Esophagus muscularis mucosa (tissue), 4 donors: ENCODE measurements around the gene MX1. TPM values are rescaled to one million over a fixed set of nuclear protein-coding genes. Genes with fewer than 3 reads are reported as not detected.

Experiments used
- DNase-seq: peaks from one replicate; pipeline ENCODE4 v3.0.0-alpha.2; 2017; ENCODE audit errors: extremely low spot score
- H3K27ac ChIP-seq, 4 donors: fragments of 200-600 bp; sonication (generic); replicated peaks in 1 of 4; 1 replicate in 3 of 4; 2 replicates in 1 of 4; pipeline ENCODE4 v1.5.1; 2016 to 2019; ENCODE audit warnings: mild to moderate bottlenecking in 1 of 4
- H3K27me3 ChIP-seq, 4 donors: fragments of 200-600 bp; sonication (generic); one replicate each; pipeline versions ENCODE4 v1.5.1 to v1.6.0; 2016 to 2019
- H3K36me3 ChIP-seq, 4 donors: fragments of 200-600 bp; sonication (generic); one replicate each; pipeline ENCODE4 v1.5.1; 2016 to 2019
- H3K4me1 ChIP-seq, 4 donors: fragments of 200-600 bp; sonication (generic); one replicate each; pipeline ENCODE4 v1.5.1; 2016 to 2019
- H3K4me3 ChIP-seq, 4 donors: fragments of 200-600 bp; sonication (generic); 1 replicate in 2 of 4; 2 replicates in 2 of 4; pipeline ENCODE4 v1.5.1; 2016 to 2019; ENCODE audit warnings: mild to moderate bottlenecking in 4 of 4, moderate library complexity in 1 of 4
- H3K9me3 ChIP-seq, 4 donors: fragments of 200-600 bp; sonication (generic); 1 replicate in 3 of 4; 2 replicates in 1 of 4; pipeline ENCODE4 v1.5.1; 2016 to 2019
- CTCF ChIP-seq, 3 experiments: fragments of 200-600 bp in 2 of 3; fragments of 450-650 bp in 1 of 3; sonication (generic) in 2 of 3; IDR thresholded peaks; one replicate each; pipeline ENCODE4 v1.5.1; 2017 to 2019; ENCODE audit warnings: antibody characterized with exemption in 3 of 3, mild to moderate bottlenecking in 2 of 3, moderate library complexity in 1 of 3
- EP300 ChIP-seq: sonication (generic); formaldehyde crosslinking; IDR thresholded peaks from one replicate; pipeline ENCODE4 v1.6.1; 2017; ENCODE audit warnings: antibody characterized with exemption
- POLR2A ChIP-seq: fragments of 450-650 bp; IDR thresholded peaks from one replicate; pipeline ENCODE4 v1.6.1; 2017; ENCODE audit warnings: antibody characterized with exemption, moderate library complexity, mild to moderate bottlenecking, low read depth
- POLR2AphosphoS5 ChIP-seq, 2 donors: sonication (generic); formaldehyde crosslinking; IDR thresholded peaks; one replicate each; pipeline ENCODE4 v1.6.1; 2017; ENCODE audit warnings: antibody characterized with exemption in 2 of 2
- WGBS: methylation state at CpG from one replicate; pipeline ENCODE4 v1.1.5; 2018; 5-methylcytosine and 5-hydroxymethylcytosine counted together
- intact Hi-C: fragments of 100-400 bp; cut with DNase I; formaldehyde crosslinking; loops from one replicate; pipeline ENCODE4 v1.15.1; 2023
- total RNA-seq, 4 donors: library from RNA; depleted of rRNA; stranded (reverse); fragments of >200 nt; gene quantifications; one replicate each; pipeline versions ENCODE4 v1.1.0 to v1.2.1, GENCODE V29; 2016

Gene MX1
- total RNA-seq, 4 donors from 2014 or later: 13.8 to 34.6 (median 22.2) TPM

DNA sequence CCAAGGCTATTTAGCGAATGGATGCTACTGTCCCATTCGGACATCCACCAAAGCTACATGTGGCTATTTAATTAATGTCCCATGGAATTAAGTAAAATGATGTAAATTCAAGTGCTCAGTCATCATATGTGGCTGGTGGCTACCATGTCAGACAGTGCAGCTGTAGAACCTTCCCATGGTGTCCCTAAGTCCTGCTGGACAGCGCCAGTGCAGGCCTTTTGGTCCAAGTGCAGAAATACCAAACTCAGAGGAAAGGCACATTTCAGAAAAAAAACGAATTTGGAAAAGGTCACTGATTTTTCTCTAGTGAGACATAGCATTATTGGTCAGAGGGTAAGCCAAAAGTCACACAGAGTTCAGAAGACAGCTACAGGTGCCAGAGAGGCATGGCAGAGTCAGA is 64.3 kb downstream of the MX1 start:
- intact Hi-C loops: loop anchor here (5.0 kb wide), 1 partner anchor 87 kb away; no protein-coding TSS in a partner anchor
- Histone ChIP-seq H3K27me3 (peaks cover 0 to 47% (median 0%) of the 10 kb centered on the region in 4 donors), H3K27ac (no peak overlapping the region), H3K4me3 (no peak overlapping the region), H3K4me1 (peaks cover 0 to 13% (median 0%) of the 10 kb centered on the region in 4 donors), H3K36me3 (no peaks in the 10 kb centered on the region), H3K9me3 (no peaks in the 10 kb centered on the region)
- TF ChIP-seq POLR2A (no peak), EP300 (no peak), POLR2AphosphoS5 (IDR thresholded peaks at IDR 0.05) (no peak)
- DNase-seq: no peak
- 83% methylated on average over 4 of the region's 4 CpGs for WGBS

- TF ChIP-seq EP300 (no peak), CTCF (IDR thresholded peaks at IDR 0.05) (no peak), POLR2A (no peak), POLR2AphosphoS5 (IDR thresholded peaks at IDR 0.05) (no peak)
- Histone ChIP-seq H3K36me3 (no peaks in the 10 kb centered on the region), H3K27ac (no peak overlapping the region), H3K9me3 (no peaks in the 10 kb centered on the region), H3K4me1 (peaks cover 0 to 5% (median 0%) of the 10 kb centered on the region in 4 donors), H3K4me3 (no peak overlapping the region), H3K27me3 (peaks cover 0 to 47% (median 0%) of the 10 kb centered on the region in 4 donors)
- DNase-seq: no peak
- intact Hi-C loops: loop anchor here (5.0 kb wide), 1 partner anchor 86 kb away; no protein-coding TSS in a partner anchor
- 79% methylated on average over 6 of the region's 6 CpGs for WGBS
These were observed 65.4 kb downstream of the MX1 start for GRCh38 chr21:41491412-41491811.

GRCh38 chr21:41494242-41494641 is 68.2 kb downstream of the MX1 start:
- 94% methylated on average over 16 of the region's 16 CpGs for WGBS
- no peaks in the 10 kb centered on the region for H3K36me3 ChIP-seq
- H3K27ac ChIP-seq: no peak overlapping the region
- H3K27me3 ChIP-seq: peaks cover 0 to 35% (median 0%) of the 10 kb centered on the region in 4 donors
- no peak for DNase-seq
- no peak for TF ChIP-seq POLR2A
- no peak for TF ChIP-seq CTCF (IDR thresholded peaks at IDR 0.05)
- TF ChIP-seq POLR2AphosphoS5 (IDR thresholded peaks at IDR 0.05): no peak
- no peak for TF ChIP-seq EP300
- no peaks in the 10 kb centered on the region for H3K4me1 ChIP-seq
- H3K4me3 ChIP-seq: no peak overlapping the region
- intact Hi-C loops: loop anchor here (5.0 kb wide), 1 partner anchor 83 kb away; no protein-coding TSS in a partner anchor
- H3K9me3 ChIP-seq: no peaks in the 10 kb centered on the region

GRCh38 chr21:41497008-41497407 is 71.0 kb downstream of the MX1 start:
- TF ChIP-seq POLR2AphosphoS5 (IDR thresholded peaks at IDR 0.05) (no peak), EP300 (no peak), CTCF (IDR thresholded peaks at IDR 0.05) (no peak)
- intact Hi-C loops: no loop called here
- H3K4me3 ChIP-seq: no peak overlapping the region
- H3K27ac ChIP-seq: no peak overlapping the region
- no peaks in the 10 kb centered on the region for H3K4me1 ChIP-seq
- H3K27me3 ChIP-seq: peaks cover 0 to 35% (median 1%) of the 10 kb centered on the region in 4 donors
- no peaks in the 10 kb centered on the region for H3K36me3 ChIP-seq
- WGBS: 91% methylated on average over 6 of the region's 6 CpGs
- no peak for DNase-seq
- H3K9me3 ChIP-seq: no peaks in the 10 kb centered on the region

DNA sequence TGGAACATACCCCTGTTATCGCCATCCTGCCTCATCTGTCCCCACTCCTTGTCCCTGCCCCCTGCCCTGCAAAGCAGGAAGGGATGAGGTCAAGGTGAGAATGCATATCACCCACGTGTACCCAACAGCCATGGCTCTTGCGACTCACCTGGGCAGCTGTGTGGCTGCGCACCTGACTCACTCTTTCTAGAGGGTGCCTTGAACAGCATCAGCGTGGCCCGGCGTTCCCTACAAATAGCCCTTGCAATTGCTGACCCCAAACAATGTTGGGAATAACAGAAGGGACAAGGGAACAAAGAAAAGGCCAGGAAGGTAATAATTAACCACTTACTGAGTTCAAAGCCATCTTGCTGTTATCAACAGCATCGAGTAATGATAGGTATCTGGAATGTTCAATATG is 71.7 kb downstream of the MX1 start:
- H3K27ac ChIP-seq: no peak overlapping the region
- TF ChIP-seq CTCF (IDR thresholded peaks at IDR 0.05) (no peak), EP300 (no peak), POLR2A (no peak), POLR2AphosphoS5 (IDR thresholded peaks at IDR 0.05) (no peak)
- H3K9me3 ChIP-seq: no peaks in the 10 kb centered on the region
- intact Hi-C loops: no loop called here
- DNase-seq: no peak
- H3K36me3 ChIP-seq: no peaks in the 10 kb centered on the region
- H3K4me1 ChIP-seq: no peaks in the 10 kb centered on the region
- WGBS: 86% methylated on average over 8 of the region's 8 CpGs
- peaks cover 0 to 36% (median 1%) of the 10 kb centered on the region in 4 donors for H3K27me3 ChIP-seq
- no peak overlapping the region for H3K4me3 ChIP-seq
